Glomerular visceral epithelial cell (primary cell): Measurements from ENCODE around the gene CDC6.
A peak's percentile ranks its signal among the peaks of the same experiment; 100 is the strongest.

Experiments
- DNase-seq: peaks from one replicate; pipeline ENCODE4 v3.0.0-alpha.2; 2016; ENCODE audit errors: extremely low spot score

CDC6 gene

DNA sequence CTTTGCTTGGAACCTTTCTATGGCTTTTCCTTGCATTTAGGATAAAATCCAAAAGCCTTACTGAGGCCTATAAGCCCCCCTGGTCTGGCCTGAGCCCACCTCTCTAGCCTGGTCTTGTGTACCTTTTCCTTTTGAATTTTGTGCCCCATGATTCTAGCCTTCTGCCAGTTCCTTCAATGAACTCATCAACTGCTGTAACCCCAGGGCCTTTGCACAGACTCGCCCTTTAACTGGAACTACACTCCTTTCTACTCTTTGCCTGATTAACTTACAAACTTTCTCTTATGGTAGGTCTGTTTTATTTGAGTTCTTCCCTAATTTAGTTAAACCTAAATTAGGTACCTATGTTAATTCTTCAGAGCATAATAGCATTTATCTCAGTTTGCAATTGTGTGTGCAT, 52.6 kb downstream of the CDC6 start:
- DNase-seq: no peak

DNA sequence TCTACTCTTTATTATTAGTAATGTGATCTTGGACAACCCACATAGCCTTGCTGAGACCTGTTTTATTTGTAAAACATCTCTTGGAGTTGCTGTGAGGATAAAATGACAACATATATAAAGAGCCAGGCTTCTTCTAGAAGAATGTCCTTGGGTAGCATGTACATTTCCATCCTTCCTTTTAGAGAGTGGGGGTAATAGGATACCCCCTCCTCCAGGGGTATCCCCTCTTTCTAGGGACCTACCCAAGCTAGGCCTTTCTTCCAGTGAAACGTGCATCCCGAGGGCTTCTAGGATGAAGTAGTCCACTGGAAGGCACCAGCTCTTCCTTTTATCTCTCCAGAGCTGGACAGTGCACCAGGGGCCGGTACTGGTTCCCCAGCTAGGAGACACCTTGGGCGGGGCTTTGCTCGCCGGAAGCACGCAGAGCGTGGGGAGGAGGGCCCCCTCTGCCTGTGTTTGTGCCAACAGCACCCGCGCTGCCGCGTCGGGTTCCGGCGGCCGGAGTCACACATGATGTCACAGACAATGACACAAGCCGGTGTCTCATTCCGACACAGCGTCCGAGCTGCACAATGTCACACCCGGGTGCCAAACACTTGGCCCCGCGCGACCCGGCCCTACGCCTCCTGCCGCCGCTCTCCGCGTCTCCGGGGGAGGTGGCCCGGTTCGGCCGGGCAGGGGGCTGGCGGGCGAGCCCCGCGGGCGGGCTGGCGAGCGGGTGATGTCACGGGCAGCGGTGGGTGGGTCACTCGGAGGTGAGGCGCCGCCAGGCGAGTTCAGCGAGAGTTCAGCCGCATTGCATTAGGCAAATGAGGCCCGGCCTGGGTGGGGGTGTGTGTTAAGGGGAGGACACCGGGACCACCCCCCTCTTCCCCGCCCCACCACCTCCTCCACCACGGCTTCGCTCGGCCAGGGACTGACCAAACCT, 53.5 kb downstream of the CDC6 start:
- peak; percentile 86 for DNase-seq

DNA sequence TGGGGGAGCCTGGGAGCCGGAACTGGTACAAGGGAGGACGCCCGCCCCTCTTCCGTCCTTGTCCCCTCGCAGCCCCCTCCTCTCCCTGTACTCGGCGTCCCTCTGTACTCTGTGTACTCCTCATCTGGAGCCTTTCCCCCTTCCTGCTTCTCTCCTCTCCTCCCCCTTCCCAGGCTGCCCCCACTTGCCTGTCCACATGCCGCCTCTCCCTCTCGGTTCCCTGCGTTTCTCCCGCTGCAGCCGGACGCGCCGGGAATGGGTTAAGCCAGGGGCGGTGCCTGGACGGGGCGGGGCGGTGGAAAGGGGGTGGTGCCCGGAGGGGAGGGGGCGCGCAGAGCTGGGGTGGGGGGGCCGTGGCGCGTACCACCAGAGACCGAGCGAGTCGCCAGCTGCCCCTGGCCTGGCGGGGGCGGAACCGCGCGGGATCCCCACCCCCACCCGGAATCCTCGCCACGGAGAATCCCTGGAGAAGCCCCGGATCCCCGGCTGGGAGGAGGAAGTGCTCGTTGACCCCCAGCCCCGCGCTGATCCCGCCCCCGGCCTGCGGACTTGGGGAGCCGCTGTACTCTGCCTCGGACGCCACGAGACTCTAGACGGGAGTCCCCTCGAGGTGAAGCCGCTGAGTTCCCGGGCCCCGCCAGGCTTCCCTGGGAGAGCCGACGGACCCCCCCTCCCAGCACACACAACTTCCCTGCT, 54.3 kb downstream of the CDC6 start:
- DNase-seq: peak; percentile 76

DNA sequence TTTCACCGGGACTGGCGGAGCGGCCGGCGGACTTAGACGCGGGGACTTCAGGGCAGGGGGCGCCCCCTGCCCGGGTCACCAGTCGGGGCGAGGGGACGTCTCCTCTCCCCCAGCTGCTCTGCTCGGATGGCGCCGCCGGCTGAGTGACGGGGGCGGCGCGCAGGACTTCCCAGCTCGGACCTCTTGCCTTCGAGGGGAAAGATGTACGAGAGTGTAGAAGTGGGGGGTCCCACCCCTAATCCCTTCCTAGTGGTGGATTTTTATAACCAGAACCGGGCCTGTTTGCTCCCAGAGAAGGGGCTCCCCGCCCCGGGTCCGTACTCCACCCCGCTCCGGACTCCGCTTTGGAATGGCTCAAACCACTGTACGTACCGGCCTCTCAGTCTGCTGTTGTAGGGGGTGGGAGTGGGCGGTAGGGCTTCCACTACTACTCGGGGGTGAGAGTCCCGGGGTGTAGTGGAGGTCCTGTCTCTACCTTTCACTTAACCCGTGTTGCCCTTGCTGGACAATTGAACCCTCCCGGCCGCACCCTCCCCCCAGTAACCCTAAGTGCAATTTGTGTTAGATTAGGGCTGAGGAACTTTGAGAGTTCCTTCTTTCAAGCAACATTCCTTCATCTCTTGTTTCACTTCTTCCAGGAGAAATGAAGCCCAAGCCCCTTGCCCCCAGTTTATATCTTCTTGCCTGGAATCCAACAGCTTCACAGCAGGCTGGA, 55.0 kb downstream of the CDC6 start:
- no peak for DNase-seq

DNA sequence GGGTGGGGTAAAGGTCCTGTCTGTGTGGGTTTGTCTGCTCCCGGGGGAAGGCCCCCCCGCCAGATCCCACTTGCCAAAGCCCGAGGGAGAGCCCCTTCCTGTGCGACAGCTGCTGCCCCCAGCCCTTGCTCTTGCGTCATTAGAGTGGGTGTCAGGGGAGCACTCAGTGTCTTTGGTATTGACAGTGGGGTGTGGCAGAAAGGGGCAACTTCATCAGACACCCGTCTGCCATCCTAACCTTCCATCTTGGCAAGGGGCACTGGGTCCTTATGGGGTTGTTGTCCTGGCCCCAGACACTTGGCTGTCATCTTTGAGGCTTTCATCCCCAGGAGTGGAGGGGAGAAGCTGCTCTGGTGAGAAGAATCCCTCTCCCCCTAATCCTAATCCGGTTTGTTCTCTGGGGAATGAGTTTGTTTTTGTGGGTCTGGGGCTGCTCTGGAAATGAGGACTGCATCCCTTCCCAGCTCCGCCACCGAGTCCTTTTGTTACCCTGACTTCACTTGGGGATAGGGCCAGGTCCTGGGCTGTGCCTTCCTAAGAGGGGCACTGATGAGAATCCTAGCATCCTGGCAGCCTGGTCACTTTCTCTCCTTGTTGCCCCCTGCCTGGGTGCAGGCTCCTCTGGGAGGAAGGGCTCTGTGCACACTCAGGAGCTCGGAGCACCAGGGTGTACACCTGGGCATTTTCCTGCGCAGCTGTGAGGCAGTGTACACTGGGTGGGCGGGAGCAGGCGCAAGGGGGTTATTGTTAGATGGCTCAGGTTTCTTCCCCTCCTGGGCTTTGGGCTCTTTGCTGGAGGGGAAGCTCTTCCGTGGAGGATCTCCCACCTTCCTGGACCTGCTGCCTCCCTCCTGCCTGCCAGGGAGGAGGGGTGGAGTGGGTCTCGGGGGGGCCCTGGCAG, 55.8 kb downstream of the CDC6 start:
- DNase-seq: no peak

DNA sequence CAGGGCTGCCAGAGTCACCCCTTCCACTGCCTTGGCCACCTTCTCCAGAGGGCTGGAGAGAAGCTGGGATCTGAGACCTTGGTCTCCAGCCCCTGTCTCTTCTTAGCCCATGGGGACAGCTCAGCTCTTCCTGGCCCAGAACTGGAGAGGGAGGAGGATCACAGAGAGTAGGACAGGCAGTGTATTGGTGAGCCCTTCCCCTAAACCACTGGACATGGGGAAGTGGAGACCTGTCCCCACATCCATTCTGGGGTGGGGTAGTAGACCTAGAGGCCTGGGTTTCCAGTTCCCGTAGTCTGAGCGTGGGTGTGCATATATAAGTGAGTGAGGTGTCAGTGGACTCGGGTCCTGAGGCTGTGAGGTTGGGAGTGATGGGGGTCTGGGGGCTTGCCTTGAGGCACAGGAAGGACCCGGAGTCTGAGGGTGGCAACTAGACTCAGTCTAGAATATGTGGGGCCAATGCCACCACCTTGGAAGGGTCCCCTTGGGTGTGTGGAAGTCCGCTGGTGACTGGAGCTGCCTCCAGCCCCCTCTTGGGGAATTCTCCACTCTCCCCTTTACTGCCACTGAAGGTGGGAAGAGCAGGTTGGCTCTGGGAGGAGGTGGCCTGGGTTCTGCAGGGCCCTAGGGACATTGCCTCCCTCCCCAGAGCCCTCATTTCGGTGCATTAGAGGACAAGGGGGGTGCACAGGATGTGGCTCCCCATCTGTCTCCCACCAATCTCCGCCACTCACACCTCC, 56.9 kb downstream of the CDC6 start:
- no peak for DNase-seq

DNA sequence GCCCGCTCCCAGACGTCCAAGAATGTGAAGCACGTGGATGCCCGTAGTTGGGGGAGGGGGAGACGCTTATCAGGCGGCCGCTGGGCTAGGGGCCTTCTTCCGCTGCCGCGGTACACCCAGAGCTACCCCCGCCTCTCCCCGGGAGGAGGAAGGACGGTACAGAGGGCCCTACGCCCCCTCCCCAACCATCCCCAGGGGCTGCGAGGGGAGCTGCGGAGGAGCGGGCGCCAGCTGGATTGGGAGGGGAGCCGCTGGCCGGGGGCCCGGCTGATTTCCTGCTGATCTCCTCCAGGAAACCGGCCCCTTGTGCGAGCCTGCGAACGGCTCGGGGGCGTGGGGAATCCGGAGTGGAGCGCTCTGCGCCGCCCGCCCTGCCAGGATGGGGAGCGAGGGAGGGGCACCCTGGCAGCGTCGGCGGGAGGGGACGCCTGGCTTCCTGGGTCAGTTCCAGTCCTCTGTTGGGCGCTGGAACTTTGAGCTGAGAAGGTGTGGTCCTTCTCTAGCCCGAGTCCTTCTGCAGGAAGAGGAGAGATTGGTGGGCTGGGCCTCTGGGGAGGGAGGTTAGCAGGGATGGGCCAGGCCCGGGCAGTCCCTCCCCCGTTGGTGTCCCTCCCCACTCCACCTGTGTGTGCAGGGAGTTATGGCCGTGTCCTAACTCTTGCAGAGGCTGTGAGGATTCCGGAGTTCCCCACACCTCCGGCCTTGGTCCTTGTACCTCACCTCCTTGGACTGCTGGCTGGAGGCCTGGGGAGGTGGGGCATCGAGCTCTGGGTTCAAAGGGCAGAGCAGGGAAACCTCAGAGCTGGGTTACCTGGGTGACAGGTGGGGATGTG, 57.7 kb downstream of the CDC6 start:
- DNase-seq: peak; percentile 73

DNA sequence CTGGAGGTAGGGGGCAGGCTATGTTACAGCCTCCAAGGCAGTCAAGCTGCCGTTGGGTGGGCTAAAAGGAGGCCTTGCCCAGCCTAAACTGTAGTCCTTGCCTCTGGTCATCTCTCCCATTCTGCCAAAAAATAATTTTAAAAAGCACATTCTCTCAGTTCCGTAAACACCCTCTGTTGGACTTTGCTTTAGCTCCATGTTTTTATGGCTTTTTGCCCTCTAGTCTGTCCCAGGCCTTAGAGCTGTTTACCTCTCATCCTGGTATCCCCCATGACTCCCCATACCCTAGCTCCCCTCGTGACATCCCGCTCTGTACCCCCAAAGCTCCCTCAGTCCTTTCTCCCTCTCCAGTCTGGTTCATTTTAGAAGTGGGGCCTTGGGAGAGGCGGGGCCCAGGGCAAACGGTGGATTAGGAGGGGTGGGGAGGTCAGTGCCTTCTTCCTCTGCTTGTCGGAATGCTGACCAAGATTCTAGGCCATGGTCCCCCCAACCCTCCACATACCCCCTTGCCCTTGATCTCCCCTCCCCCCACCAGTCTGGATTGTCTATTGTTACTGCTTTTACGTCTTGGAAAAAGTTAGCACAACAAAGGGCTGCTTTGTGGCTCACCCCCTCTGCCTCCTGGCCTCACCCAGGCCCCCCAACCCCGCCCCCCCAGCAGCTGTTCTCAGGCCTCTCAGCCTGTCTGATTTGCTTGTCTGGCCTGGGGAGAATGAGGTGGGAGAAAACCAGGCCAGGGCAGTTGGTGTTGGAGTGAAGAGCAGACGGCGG, 58.5 kb downstream of the CDC6 start:
- DNase-seq: no peak

DNA sequence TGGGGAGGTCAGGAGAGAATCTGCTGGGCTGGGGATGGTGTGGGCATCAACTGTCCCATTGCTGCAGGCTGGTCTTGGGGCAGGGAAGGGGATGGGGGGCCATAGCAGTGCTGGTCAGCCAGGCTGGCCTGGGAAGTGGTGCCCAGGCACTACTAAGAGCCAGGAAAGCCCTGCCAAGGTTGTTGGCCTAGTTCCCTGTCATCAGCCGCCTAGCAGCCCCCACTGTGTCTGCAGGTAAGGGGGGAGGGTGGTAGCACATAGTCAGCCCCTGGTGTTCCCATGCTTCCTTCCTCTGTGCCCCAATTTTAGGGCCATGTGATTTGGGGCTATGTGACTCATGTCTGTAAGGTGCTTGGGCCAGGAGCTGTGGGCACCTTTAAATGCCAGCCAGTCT, 59.1 kb downstream of the CDC6 start:
- no peak for DNase-seq

DNA sequence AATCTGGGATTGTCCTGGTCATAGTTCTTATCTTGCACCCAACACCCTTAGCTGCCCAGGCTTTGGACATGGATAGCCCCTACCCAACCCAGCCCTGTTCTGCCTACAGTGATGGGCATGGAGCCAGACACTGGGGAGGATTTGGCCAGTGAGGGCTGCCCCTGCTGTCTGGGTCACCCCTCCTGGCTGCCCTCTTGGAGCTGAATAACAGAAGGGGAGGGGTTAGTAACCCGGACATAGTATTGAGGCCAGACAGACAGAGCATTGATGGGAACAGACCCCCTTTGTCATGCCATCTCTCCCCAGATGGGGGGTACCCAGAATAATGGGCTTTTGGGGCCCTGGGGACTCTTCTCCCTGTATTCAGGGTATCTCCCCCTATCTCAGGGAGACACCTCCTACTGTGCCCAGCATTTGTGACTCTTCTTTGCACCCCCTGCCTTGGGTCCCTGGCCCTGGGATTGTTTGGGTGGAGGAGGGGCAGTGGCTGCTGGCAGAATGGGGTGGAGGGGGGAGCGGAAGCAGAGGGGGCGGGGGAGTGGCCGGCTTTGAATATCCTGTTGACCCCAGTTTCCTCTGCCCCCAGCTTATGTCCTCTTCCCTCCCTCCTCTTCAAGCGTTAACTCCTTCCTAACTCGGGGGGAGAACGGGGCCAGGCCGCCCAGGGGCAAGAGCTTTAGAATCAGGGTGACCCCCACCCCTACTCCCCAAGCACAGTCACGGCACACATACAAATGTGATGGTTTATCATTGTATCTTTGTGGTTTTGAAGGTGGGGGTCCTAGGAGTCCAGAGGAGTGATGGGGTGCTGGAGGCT, 59.8 kb downstream of the CDC6 start:
- DNase-seq: no peak

DNA sequence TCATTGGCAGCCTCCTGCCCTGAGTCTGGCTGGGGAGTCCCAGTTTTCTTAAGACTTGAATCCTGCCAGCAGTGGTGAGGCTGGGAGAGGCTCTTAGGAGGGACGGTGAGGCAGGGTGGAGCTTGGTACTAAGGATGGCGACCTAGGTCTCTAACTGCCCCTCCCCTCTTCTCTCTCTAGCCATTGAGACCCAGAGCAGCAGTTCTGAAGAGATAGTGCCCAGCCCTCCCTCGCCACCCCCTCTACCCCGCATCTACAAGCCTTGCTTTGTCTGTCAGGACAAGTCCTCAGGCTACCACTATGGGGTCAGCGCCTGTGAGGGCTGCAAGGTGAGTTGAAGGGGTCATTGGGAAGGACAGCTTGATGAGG, 60.4 kb downstream of the CDC6 start:
- DNase-seq: no peak

DNA sequence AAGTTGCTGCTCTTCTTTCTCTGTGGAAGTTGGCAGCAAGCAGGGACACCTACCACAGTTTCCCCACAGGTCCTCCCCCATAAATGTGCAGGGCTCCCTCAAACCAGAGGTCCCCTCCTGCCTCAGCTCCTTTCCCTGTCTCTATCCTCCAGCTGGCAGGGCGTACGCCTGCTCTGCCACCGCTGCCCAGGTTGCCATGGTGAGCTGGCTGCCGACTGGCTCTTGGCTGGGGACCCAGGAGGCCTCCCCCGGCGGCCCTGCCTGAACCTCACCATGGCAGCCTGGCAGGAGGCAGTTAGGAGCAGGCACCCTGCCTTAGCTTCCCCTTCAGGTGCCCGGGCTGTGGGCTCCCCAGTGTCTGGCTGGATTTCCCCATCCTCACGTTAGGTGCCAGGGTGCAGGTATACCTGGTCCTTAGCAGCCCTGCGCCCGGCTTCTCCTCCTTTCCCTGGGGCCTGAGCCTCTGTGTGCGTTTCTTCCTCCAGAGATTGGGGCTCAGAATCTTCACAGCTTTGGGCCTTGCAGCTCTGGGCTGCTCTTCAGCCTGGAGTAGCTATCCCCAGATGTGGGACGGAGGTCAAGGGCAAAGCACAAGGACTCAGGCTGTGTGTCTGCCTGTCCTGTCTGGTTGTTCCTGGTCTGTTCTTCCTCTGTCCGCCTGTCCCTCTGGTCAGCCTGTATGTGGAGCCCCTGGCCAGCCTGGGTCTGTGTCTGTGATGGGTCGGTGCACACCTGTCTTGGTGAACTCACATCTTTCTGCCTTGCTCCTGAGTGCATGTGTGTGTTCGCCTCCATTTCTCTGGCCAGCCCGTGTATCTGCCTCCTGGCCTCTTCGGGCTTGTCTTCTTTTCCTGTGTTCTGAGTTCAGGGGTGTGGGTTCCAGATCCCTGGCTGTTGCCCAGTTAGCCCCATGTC, 61.1 kb downstream of the CDC6 start:
- DNase-seq: no peak

DNA sequence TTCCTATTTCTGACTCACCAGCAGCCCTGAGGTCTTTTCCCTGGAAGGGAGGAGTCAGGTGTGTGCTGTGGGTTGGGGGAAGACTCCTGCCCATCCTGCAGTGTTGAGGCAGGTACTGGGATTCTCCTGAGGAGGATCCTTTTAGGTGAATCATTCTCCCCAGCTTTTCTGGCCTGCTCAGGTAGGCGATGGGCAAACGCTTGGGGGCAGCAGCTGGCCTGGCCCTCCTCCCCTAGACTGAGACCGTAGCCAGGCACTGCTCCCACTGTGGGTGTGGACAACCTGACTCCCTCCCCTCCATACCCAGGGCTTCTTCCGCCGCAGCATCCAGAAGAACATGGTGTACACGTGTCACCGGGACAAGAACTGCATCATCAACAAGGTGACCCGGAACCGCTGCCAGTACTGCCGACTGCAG, 61.8 kb downstream of the CDC6 start:
- no peak for DNase-seq

DNA sequence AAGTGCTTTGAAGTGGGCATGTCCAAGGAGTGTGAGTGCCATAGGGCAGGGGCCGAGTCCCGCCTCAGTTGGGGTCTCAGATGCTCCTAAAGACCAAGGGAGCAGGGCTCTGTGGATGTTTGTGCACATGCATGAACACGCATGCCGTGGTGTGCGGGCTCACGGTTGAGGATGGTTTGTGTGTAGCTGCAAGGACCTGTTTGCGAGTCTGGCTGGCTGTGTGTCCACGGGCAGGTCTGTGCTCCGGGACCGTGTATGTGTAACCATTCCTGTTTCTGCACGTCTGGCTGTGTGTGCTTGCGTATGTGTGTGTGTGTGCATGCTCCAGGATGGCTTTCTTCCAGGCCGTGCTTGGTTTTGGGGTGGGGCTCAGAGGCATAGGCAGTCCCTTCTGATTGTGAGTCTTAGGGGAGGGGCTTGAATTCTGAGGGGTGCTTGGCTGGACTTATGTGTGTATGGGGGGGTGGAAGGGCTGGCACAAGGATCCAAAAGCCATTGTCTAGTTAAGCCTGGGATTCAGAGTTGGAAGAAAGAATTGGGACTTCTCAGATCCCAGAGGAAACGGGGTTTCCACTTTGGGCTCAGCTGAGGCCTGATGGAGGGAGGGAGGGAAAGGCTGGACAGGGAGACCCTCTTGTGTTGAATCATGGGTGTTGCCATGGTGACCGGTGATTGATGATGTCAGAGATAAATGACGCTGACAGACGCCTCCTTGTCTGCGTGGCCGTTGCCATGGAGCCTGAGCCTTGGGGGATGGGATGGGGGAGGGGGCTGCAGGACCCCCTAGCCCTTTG, 62.4 kb downstream of the CDC6 start:
- no peak for DNase-seq

DNA sequence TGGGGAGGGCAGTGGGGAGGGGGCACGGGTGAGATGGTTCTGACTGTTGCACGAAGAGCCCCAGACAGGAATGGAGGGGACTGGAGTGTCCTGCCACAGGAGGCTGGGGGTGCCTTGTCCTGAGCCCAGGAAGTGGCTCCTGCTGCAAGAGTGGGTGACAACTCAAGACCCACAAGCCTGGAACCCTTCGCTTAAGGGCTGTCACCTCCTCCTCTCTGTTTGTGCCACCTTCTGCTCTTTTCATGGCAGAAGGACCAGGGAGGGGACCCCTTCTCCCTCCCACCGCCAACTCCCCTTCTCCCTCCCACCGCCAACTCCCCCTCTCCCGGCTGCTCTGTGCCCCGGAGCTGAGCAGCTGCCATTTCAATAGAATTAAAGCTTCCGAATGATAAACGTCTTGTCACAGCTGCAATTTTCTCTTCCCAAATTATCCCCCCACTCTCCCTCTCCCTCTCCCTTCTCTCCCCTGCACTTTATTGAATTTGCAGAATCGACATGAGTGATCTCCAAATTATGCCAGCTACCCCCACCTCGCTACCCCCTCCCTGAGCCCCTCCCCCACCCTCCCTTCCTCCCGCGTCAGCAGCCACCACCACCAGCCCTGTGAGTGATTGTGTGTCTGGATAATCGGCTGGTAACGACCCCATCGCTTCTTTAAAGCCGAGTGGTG, 63.1 kb downstream of the CDC6 start:
- DNase-seq: no peak
